IMR-90 (cell line): Measurements from ENCODE around the gene JPH3. TPM values are rescaled to one million over a fixed set of nuclear protein-coding genes. Genes with fewer than 3 reads are reported as not detected.
A peak's percentile ranks its signal among the peaks of the same experiment; 100 is the strongest.

Experiments
- ATAC-seq: fragments of 200-7000 bp; cut with Tn5 transposase; 2 replicates; pipeline ENCODE4 v1.9.1; 2020; ENCODE audit warnings: low read depth, mild to moderate bottlenecking, moderate library complexity
- BruUV-seq: library from RNA; stranded (reverse); fragments of 400-500 nt; replicated peaks from 2 replicates; lab custom pipeline; 2021; lab: Mats Ljungman, UMichigan
- CTCF ChIA-PET: fragments of 300-600 bp; formaldehyde crosslinking; extraction: SDS; loops from one replicate; lab custom pipeline; 2021; ENCODE audit warnings: antibody characterized with exemption; lab: Yijun Ruan, JAX
- POLR2A ChIA-PET: fragments of 300-600 bp; sonication (Branson Sonifier 250); formaldehyde crosslinking; loops from one replicate; lab custom pipeline; 2022; ENCODE audit warnings: antibody characterized with exemption; ENCODE audit not compliant: unreplicated experiment; lab: Charles Lee
- DNase-seq: peaks from one replicate; pipeline ENCODE4 v3.0.0; 2013
- H2AFZ ChIP-seq: replicated peaks from 2 replicates; pipeline ENCODE3; 2013; ENCODE audit warnings: low read length, mild to moderate bottlenecking; ENCODE audit not compliant: poor library complexity
- H2AK5ac ChIP-seq: 2 replicates; pipeline ENCODE4 v1.6.1; 2013; ENCODE audit warnings: low read depth, low read length, inconsistent platforms
- H2AK9ac ChIP-seq: replicated peaks from 2 replicates; pipeline ENCODE3; 2013; ENCODE audit warnings: mild to moderate bottlenecking, low read depth, low read length, moderate library complexity; ENCODE audit not compliant: poor library complexity
- H2BK120ac ChIP-seq: 2 replicates; pipeline ENCODE4 v1.6.1; 2013; ENCODE audit warnings: low read depth, low read length, inconsistent platforms
- H2BK15ac ChIP-seq: 3 replicates; pipeline ENCODE4 v1.6.1; 2013; ENCODE audit warnings: low read depth, low read length, inconsistent platforms
- H2BK20ac ChIP-seq: 2 replicates; pipeline ENCODE4 v1.6.1; 2013; ENCODE audit warnings: low read depth, mild to moderate bottlenecking, inconsistent platforms, low read length, moderate library complexity
- H2BK5ac ChIP-seq: 2 replicates; pipeline ENCODE4 v1.6.1; 2013; ENCODE audit warnings: mild to moderate bottlenecking, low read depth, low read length, inconsistent platforms; ENCODE audit not compliant: poor library complexity, severe bottlenecking
- H3K14ac ChIP-seq: replicated peaks from 2 replicates; pipeline ENCODE4 v1.6.1; 2013; ENCODE audit warnings: low read depth, low read length, inconsistent platforms
- H3K18ac ChIP-seq: 2 replicates; pipeline ENCODE4 v1.6.1; 2013; ENCODE audit warnings: low read depth, low read length, control low read depth
- H3K23ac ChIP-seq: 2 replicates; pipeline ENCODE4 v1.6.1; 2013; ENCODE audit warnings: low read depth, low read length, inconsistent platforms
- H3K27ac ChIP-seq: 2 replicates; pipeline ENCODE4 v1.5.1; 2013; ENCODE audit warnings: mild to moderate bottlenecking, control low read depth, low read length; ENCODE audit not compliant: insufficient read depth
- H3K27me3 ChIP-seq: 2 replicates; pipeline ENCODE4 v1.6.1; 2013; ENCODE audit warnings: low read length; ENCODE audit not compliant: control insufficient read depth, insufficient read depth
- H3K36me3 ChIP-seq: 2 replicates; pipeline ENCODE4 v1.6.1; 2013; ENCODE audit warnings: low read length, mixed read lengths; ENCODE audit not compliant: control insufficient read depth, insufficient read depth
- H3K4ac ChIP-seq: 2 replicates; pipeline ENCODE4 v1.6.1; 2013; ENCODE audit warnings: low read depth, low read length, inconsistent platforms
- H3K4me1 ChIP-seq: 2 replicates; pipeline ENCODE4 v1.6.1; 2013; ENCODE audit warnings: low read length, mixed read lengths; ENCODE audit not compliant: control insufficient read depth, insufficient read depth
- H3K4me2 ChIP-seq: 2 replicates; pipeline ENCODE4 v1.6.1; 2013; ENCODE audit warnings: low read depth, mild to moderate bottlenecking, control low read depth, low read length, moderate library complexity
- H3K4me3 ChIP-seq: 2 replicates; pipeline ENCODE4 v1.5.1; 2013; ENCODE audit warnings: low read depth, mild to moderate bottlenecking, control low read depth, low read length, moderate library complexity; ENCODE audit not compliant: insufficient read depth
- H3K56ac ChIP-seq: 2 replicates; pipeline ENCODE4 v1.6.1; 2013; ENCODE audit warnings: low read length, inconsistent platforms; ENCODE audit not compliant: insufficient read depth; ENCODE audit errors: extremely low read depth
- H3K79me1 ChIP-seq, 2 experiments: 2 replicates each; pipeline ENCODE4 v1.6.1; 2013; ENCODE audit warnings: low read length in 2 of 2, inconsistent platforms in 1 of 2, low read depth in 1 of 2
- H3K9ac ChIP-seq: 2 replicates; pipeline ENCODE4 v1.6.1; 2013; ENCODE audit warnings: low read depth, low read length, control low read depth
- H3K9me1 ChIP-seq: 2 replicates; pipeline ENCODE4 v1.6.1; 2013; ENCODE audit warnings: low read length, inconsistent platforms; ENCODE audit not compliant: insufficient read depth
- H3K9me3 ChIP-seq: 2 replicates; pipeline ENCODE4 v1.6.1; 2013; ENCODE audit warnings: low read length; ENCODE audit not compliant: control insufficient read depth, insufficient read depth
- H4K20me1 ChIP-seq: 2 replicates; pipeline ENCODE4 v1.6.1; 2013; ENCODE audit warnings: low read length, inconsistent platforms; ENCODE audit not compliant: insufficient read depth
- H4K5ac ChIP-seq: 2 replicates; pipeline ENCODE4 v1.6.1; 2013; ENCODE audit warnings: mild to moderate bottlenecking, low read depth, low read length, control low read depth
- H4K8ac ChIP-seq, 2 experiments: 2 replicates each; pipeline ENCODE4 v1.6.1; 2013; ENCODE audit warnings: low read depth in 2 of 2, low read length in 2 of 2, control low read depth in 1 of 2, inconsistent platforms in 1 of 2
- H4K91ac ChIP-seq: 2 replicates; pipeline ENCODE4 v1.6.1; 2013; ENCODE audit warnings: low read depth, low read length, inconsistent platforms; ENCODE audit not compliant: insufficient read depth
- BHLHE40 ChIP-seq: fragments of 150-350 bp; IDR thresholded peaks from 2 replicates; pipeline ENCODE4 v1.6.1; 2016; ENCODE audit warnings: mild to moderate bottlenecking, low read depth, low read length
- CEBPB ChIP-seq: IDR thresholded peaks from 2 replicates; pipeline ENCODE4 v1.6.1; 2012; ENCODE audit warnings: low read depth, low read length, improper control_type of control experiment
- CHD1 ChIP-seq: IDR thresholded peaks from 2 replicates; pipeline ENCODE4 v1.6.1; 2012; ENCODE audit warnings: low read depth, low read length, improper control_type of control experiment
- CTCF ChIP-seq: conservative IDR thresholded peaks from 2 replicates; pipeline ENCODE4 v1.5.1; 2012; ENCODE audit warnings: mild to moderate bottlenecking, low read depth, low read length, improper control_type of control experiment
- ELK1 ChIP-seq: fragments of 150-350 bp; IDR thresholded peaks from 2 replicates; pipeline ENCODE4 v1.6.1; 2016; ENCODE audit warnings: low read depth, mild to moderate bottlenecking, low read length, moderate library complexity, borderline replicate concordance
- FOS ChIP-seq: fragments of 150-350 bp; IDR thresholded peaks from 2 replicates; pipeline ENCODE4 v1.6.1; 2016; ENCODE audit warnings: low read depth, low read length
- MAFK ChIP-seq: IDR thresholded peaks from 2 replicates; pipeline ENCODE4 v1.6.1; 2012; ENCODE audit warnings: low read depth, low read length, improper control_type of control experiment
- MAZ ChIP-seq: IDR thresholded peaks from 2 replicates; pipeline ENCODE4 v1.6.1; 2012; ENCODE audit warnings: low read depth, mild to moderate bottlenecking, low read length, improper control_type of control experiment, moderate library complexity, borderline replicate concordance
- MXI1 ChIP-seq: IDR thresholded peaks from 2 replicates; pipeline ENCODE4 v1.6.1; 2012; ENCODE audit warnings: low read depth, mild to moderate bottlenecking, low read length, moderate library complexity, borderline replicate concordance
- NFE2L2 ChIP-seq: fragments of 150-350 bp; IDR thresholded peaks from 2 replicates; pipeline ENCODE4 v1.6.1; 2016; ENCODE audit warnings: low read depth, mild to moderate bottlenecking, low read length
- POLR2A ChIP-seq: IDR thresholded peaks from 2 replicates; pipeline ENCODE4 v1.6.1; 2012; ENCODE audit warnings: mild to moderate bottlenecking, low read depth, low read length
- RAD21 ChIP-seq: IDR thresholded peaks from 2 replicates; pipeline ENCODE4 v1.6.1; 2012; ENCODE audit warnings: low read length, improper control_type of control experiment
- RCOR1 ChIP-seq: IDR thresholded peaks from 2 replicates; pipeline ENCODE4 v1.6.1; 2012; ENCODE audit warnings: mild to moderate bottlenecking, low read length, improper control_type of control experiment; ENCODE audit not compliant: insufficient replicate concordance
- RFX5 ChIP-seq: IDR thresholded peaks from 2 replicates; pipeline ENCODE4 v1.8.0; 2012; ENCODE audit warnings: low read depth, mild to moderate bottlenecking, low read length, moderate library complexity
- SMC3 ChIP-seq: fragments of 150-350 bp; IDR thresholded peaks from 2 replicates; pipeline ENCODE4 v1.6.1; 2016; ENCODE audit warnings: low read depth, mild to moderate bottlenecking, antibody characterized with exemption, low read length, moderate library complexity
- USF2 ChIP-seq: fragments of 150-350 bp; IDR thresholded peaks from 2 replicates; pipeline ENCODE4 v1.6.1; 2017; ENCODE audit warnings: mild to moderate bottlenecking, antibody characterized with exemption, low read length, low read depth
- WGBS, 2 experiments: methylation state at CpG; one replicate each; pipeline versions ENCODE4 v1.1.5 to v1.1.7; 2013; ENCODE audit warnings: missing lambda C conversion rate in 2 of 2; ENCODE audit not compliant: insufficient read length in 1 of 2; ENCODE audit errors: extremely low coverage in 2 of 2; 5-methylcytosine and 5-hydroxymethylcytosine counted together
- dilution Hi-C: fragments of 300-500 bp; cut with HindIII; formaldehyde crosslinking; loops from one replicate; pipeline ENCODE4 v1.14.3; 2018; ENCODE audit warnings: low sequenced_read_pairs; ENCODE audit not compliant: unreplicated experiment
- in situ Hi-C: fragments of 300-500 bp; cut with MboI; formaldehyde crosslinking; loops from 3 replicates; pipeline ENCODE4 v1.14.3; 2019; ENCODE audit warnings: low sequenced_read_pairs, inconsistent platforms, mixed read lengths
- intact Hi-C: fragments of 100-400 bp; cut with micrococcal nuclease; formaldehyde crosslinking; loops from 2 replicates; pipeline ENCODE4 v1.10.0; 2022
- polyA plus RNA-seq, 3 experiments: library from polyadenylated mRNA; depleted of rRNA; stranded (reverse); fragments of >200 nt; gene quantifications; 2 replicates each; pipeline ENCODE4 v1.2.3, GENCODE V29; 2012; ENCODE audit warnings: low replicate concordance in 1 of 3
- total RNA-seq: library from RNA; depleted of rRNA; stranded (reverse); fragments of >200 nt; gene quantifications from 2 replicates; pipeline ENCODE4 v1.2.3, GENCODE V29; 2012

Gene JPH3
- total and polyA plus RNA-seq, 2 of the 4 experiments (the other 2 are of a cell fraction), result 0.03 TPM; not detected in 1

- ChIA-PET CTCF (interaction anchor here (0.6 kb wide), 1 partner anchor 13 kb away, joined by 4 read pairs; no protein-coding TSS in a partner anchor), POLR2A (no interaction called here)
- Histone ChIP-seq H4K20me1 (no peaks in the 10 kb centered on the region), H3K36me3 (no peaks in the 10 kb centered on the region), H2BK120ac (no peak overlapping the region), H3K14ac (no peak overlapping the region), H2BK15ac (no peak overlapping the region), H2BK5ac (no peak overlapping the region), H4K91ac (no peak overlapping the region), H3K9me1 (peaks cover 5% of the 10 kb centered on the region; the same call in 1 of the 2 replicates), H3K56ac (no peak overlapping the region), H3K4ac (no peak overlapping the region), H2AK5ac (no peak overlapping the region), H3K9ac (no peak overlapping the region), H3K9me3 (no peaks in the 10 kb centered on the region), H3K27ac (no peak overlapping the region), H4K8ac (no peak overlapping the region), H4K5ac (no peak overlapping the region), H3K4me3 (no peak overlapping the region), H2AFZ (peak overlapping the region; percentile 35), H3K23ac (no peak overlapping the region), H3K27me3 (peaks cover 12% of the 10 kb centered on the region; the same call in 1 of the 2 replicates), H2BK20ac (no peak overlapping the region), H3K4me2 (no peak overlapping the region), H3K79me1 (no peaks in the 10 kb centered on the region), H3K4me1 (peaks cover 5% of the 10 kb centered on the region), H3K18ac (no peak overlapping the region), H2AK9ac (no peak overlapping the region)
- TF ChIP-seq RFX5 (no peak), CTCF (no peak), POLR2A (no peak), CHD1 (no peak), NFE2L2 (no peak), MAFK (no peak), ELK1 (no peak), MXI1 (no peak), RCOR1 (no peak), MAZ (no peak), CEBPB (no peak), RAD21 (no peak), USF2 (no peak), SMC3 (no peak), BHLHE40 (no peak), FOS (no peak)
- dilution Hi-C loops (no loop called here), in situ Hi-C loops (loop anchor here (10.0 kb wide), 1 partner anchor 151 kb away; no protein-coding TSS in a partner anchor), intact Hi-C loops (no loop called here)
- WGBS, 2 experiments, result 61% methylated on average over 8 of the region's 16 CpGs; no CpG with 5 or more reads in 1 of the 2 experiments
- ATAC-seq (no peak), DNase-seq (no peak)
- BruUV-seq, result no TSS peak
These were observed 26.1 kb upstream of the JPH3 start for GRCh38 chr16:87576171-87576570.
